HG02885 (cell line): ENCODE results near the gene DGCR2.

ENCODE experiments used
- ATAC-seq: cut with Tn5 transposase; IDR thresholded peaks from one replicate; pipeline ENCODE4 v1.9.1; 2021; ENCODE audit warnings: mild to moderate bottlenecking; ENCODE audit not compliant: unreplicated experiment, poor library complexity

The DGCR2 gene

GRCh38 chr22:19111140-19111539 lies 11.1 kb downstream of the DGCR2 start:
- no peak for ATAC-seq

- no peak for ATAC-seq
Observed at GRCh38 chr22:19110646-19111045, 11.6 kb downstream of the DGCR2 start.

- ATAC-seq: no peak
Observed at GRCh38 chr22:19110064-19110458, 12.2 kb downstream of the DGCR2 start.

- ATAC-seq: peak; percentile 88
Observed at GRCh38 chr22:19109198-19110063, 12.8 kb downstream of the DGCR2 start.

GRCh38 chr22:19108807-19109197 lies 13.4 kb downstream of the DGCR2 start:
- no peak for ATAC-seq

GRCh38 chr22:19107730-19108074 lies 14.5 kb downstream of the DGCR2 start:
- ATAC-seq: no peak

- ATAC-seq: no peak
Observed at GRCh38 chr22:19106886-19107729, 15.1 kb downstream of the DGCR2 start.

- ATAC-seq: no peak
Observed at GRCh38 chr22:19105867-19106802, 16.1 kb downstream of the DGCR2 start.

GRCh38 chr22:19105456-19105855 lies 16.8 kb downstream of the DGCR2 start:
- no peak for ATAC-seq

GRCh38 chr22:19103880-19104821 lies 18.1 kb downstream of the DGCR2 start:
- no peak for ATAC-seq

GRCh38 chr22:19098157-19098556 lies 24.1 kb downstream of the DGCR2 start:
- ATAC-seq: no peak

- no peak for ATAC-seq
Observed at GRCh38 chr22:19097518-19097917, 24.7 kb downstream of the DGCR2 start.

- ATAC-seq: no peak
Observed at GRCh38 chr22:19096555-19096954, 25.7 kb downstream of the DGCR2 start.

GRCh38 chr22:19094393-19094997 lies 27.7 kb downstream of the DGCR2 start:
- no peak for ATAC-seq

- ATAC-seq: no peak
Observed at GRCh38 chr22:19092725-19093124, 29.5 kb downstream of the DGCR2 start.

GRCh38 chr22:19090586-19091127 lies 31.6 kb downstream of the DGCR2 start:
- no peak for ATAC-seq

GRCh38 chr22:19090183-19090582 lies 32.0 kb downstream of the DGCR2 start:
- ATAC-seq: no peak

- ATAC-seq: no peak
Observed at GRCh38 chr22:19088866-19089595, 33.2 kb downstream of the DGCR2 start.
